ENCODE measurements around the gene RIMBP2. TPM values are rescaled to one million over a fixed set of nuclear protein-coding genes. Genes with fewer than 3 reads are reported as not detected.

Gene RIMBP2
- total RNA-seq, 1 donor from 2014 or later = 0.09 TPM

DNA sequence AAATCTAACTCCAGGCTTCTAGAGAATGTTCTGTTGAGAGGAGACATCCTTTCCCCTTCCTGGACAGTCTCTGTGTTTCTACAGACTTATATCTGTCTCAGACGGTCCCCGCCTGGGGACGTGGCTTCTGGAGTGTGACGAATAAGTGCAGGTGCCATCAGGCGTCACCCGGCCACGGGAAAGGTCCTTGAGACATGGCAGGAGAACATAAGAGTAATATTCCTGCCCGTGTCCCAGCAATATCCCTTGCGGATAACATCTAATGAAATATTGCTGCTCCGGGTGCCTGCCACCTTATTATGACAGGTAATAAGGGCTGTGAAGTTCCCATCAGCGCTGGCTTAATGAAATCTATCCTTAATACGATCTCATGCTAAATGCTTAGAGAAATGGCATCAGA is 238.8 kb downstream of the RIMBP2 start:
- DNase-seq = no peak
- Histone ChIP-seq H3K4me3 (no peak overlapping the region), H3K27ac (no peak overlapping the region), H3K27me3 (peaks cover 7% of the 10 kb centered on the region), H3K36me3 (no peaks in the 10 kb centered on the region), H3K9me3 (no peaks in the 10 kb centered on the region), H3K4me1 (no peaks in the 10 kb centered on the region)
- intact Hi-C loops (cut with DNase I) = no loop called here
- no peak for TF ChIP-seq CTCF (IDR thresholded peaks at IDR 0.05)
- no peak for ATAC-seq

- Histone ChIP-seq H3K27me3 (peaks cover 3% of the 10 kb centered on the region), H3K4me1 (no peaks in the 10 kb centered on the region), H3K4me3 (no peak overlapping the region), H3K9me3 (no peaks in the 10 kb centered on the region), H3K36me3 (no peaks in the 10 kb centered on the region), H3K27ac (no peak overlapping the region)
- intact Hi-C loops (cut with DNase I) = no loop called here
- ATAC-seq (no peak), DNase-seq (no peak)
- TF ChIP-seq CTCF (IDR thresholded peaks at IDR 0.05) = no peak
These were observed 239.5 kb downstream of the RIMBP2 start for GRCh38 chr12:130476451-130477135.

DNA sequence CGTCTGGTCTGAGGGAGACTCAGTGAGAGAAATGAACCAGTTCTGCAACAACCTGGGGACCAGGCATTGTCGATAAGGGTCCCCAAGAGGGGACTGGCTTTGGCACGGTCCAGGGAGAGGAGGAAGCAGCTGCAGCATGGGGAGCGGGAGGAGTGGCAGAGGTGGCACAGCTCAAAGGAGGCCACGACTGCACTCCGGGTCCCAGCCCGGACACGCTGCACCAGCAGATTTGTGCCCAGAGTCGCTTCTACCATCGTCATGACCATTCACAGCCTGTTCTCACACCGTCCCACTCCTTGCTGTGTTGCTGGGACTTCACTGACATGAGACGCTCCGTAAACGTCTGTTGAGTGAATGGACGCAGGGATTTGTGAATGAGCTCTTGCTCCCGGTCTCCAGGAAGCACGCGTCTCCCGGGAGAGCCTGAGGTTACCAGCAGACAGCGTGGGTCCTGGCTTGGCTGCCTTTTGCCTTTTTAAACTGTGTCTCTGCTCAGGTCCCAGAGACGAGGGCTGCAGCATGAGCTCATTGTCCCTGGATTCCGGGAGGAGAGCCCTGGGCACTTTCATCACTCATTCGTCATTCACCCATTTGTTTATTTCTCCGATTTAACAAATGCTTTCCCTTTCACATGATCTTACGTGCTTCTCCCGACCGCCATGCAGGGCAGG is 241.4 kb downstream of the RIMBP2 start:
- no peak for DNase-seq
- no peaks in the 10 kb centered on the region for H3K36me3 ChIP-seq
- H3K9me3 ChIP-seq = no peaks in the 10 kb centered on the region
- H3K4me1 ChIP-seq = no peaks in the 10 kb centered on the region
- peaks cover 3% of the 10 kb centered on the region for H3K27me3 ChIP-seq
- ATAC-seq = no peak
- no peak for TF ChIP-seq CTCF (IDR thresholded peaks at IDR 0.05)
- intact Hi-C loops (cut with DNase I) = no loop called here
- H3K4me3 ChIP-seq = no peak overlapping the region
- no peak overlapping the region for H3K27ac ChIP-seq

- H3K36me3 ChIP-seq = no peaks in the 10 kb centered on the region
- intact Hi-C loops (cut with DNase I) = no loop called here
- no peaks in the 10 kb centered on the region for H3K9me3 ChIP-seq
- TF ChIP-seq CTCF (IDR thresholded peaks at IDR 0.05) = no peak
- H3K4me3 ChIP-seq = no peak overlapping the region
- no peak for ATAC-seq
- no peak for DNase-seq
- H3K27me3 ChIP-seq = peaks cover 3% of the 10 kb centered on the region
- H3K27ac ChIP-seq = no peak overlapping the region
- no peaks in the 10 kb centered on the region for H3K4me1 ChIP-seq
These were observed 242.8 kb downstream of the RIMBP2 start for GRCh38 chr12:130473266-130473665.

GRCh38 chr12:130470969-130471368 is 245.1 kb downstream of the RIMBP2 start:
- Histone ChIP-seq H3K4me3 (no peak overlapping the region), H3K4me1 (no peaks in the 10 kb centered on the region), H3K27me3 (peaks cover 3% of the 10 kb centered on the region), H3K36me3 (no peaks in the 10 kb centered on the region), H3K27ac (no peak overlapping the region), H3K9me3 (no peaks in the 10 kb centered on the region)
- ATAC-seq = no peak
- intact Hi-C loops (cut with DNase I) = no loop called here
- DNase-seq = no peak
- no peak for TF ChIP-seq CTCF (IDR thresholded peaks at IDR 0.05)
